ENCODE measurements around the gene XRCC4. TPM values are rescaled to one million over a fixed set of nuclear protein-coding genes. Genes with fewer than 3 reads are reported as not detected.

The XRCC4 gene
- total and polyA plus RNA-seq, 4 donors = 2.3 to 4.9 (median 3.0) TPM

DNA sequence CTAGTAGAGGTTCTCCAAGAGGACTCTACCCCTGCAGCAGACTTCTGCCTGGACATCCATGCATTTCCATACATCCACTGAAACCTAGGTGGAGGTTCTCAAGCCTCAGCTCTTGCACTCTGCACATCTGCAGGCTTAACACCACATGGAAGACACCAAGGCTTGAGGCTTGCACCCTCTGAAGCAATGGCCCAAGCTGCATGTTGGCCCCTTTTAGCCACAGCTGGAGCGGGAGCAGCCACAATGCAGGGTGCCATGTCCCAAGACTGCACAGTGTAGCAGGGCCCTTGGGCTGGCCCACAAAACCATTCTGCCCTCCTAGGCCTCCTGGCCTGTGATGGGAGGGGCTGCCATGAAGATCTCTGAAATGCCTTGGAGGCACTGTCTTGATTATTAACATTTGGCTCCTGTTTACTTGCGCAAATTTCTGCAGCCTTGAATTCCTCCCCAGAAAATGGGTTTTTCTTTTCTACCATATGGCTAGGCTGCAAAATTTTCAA, 271.0 kb downstream of the XRCC4 start:
- Histone ChIP-seq H3K9ac (ENCODE audit: low read depth in 1 of 2, low read length in 2 of 2) (no peak overlapping the region), H3K4me1 (ENCODE audit: control insufficient read depth in 4 of 4, insufficient read depth in 4 of 4, low read length in 3 of 4) (no peaks in the 10 kb centered on the region), H3K4me3 (ENCODE audit: low read depth in 1 of 3, low read length in 3 of 3) (no peak overlapping the region), H3K27me3 (ENCODE audit: control insufficient read depth in 4 of 4, insufficient read depth in 4 of 4, low read length in 3 of 4) (no peaks in the 10 kb centered on the region), H3K36me3 (ENCODE audit: control insufficient read depth in 4 of 4, insufficient read depth in 3 of 4, low read depth in 1 of 4, low read length in 3 of 4) (no peaks in the 10 kb centered on the region), H3K9me3 (ENCODE audit: control insufficient read depth in 4 of 4, low read length in 3 of 4) (peaks cover 3 to 8% (median 5%) of the 10 kb centered on the region in 4 donors), H3K27ac (ENCODE audit: low read depth in 1 of 2, low read length in 2 of 2) (no peak overlapping the region)
- 99% methylated on average over 2 of the region's 2 CpGs for WGBS
- no peak for DNase-seq (ENCODE audit: low spot score)
- TF ChIP-seq, protein P1, sequence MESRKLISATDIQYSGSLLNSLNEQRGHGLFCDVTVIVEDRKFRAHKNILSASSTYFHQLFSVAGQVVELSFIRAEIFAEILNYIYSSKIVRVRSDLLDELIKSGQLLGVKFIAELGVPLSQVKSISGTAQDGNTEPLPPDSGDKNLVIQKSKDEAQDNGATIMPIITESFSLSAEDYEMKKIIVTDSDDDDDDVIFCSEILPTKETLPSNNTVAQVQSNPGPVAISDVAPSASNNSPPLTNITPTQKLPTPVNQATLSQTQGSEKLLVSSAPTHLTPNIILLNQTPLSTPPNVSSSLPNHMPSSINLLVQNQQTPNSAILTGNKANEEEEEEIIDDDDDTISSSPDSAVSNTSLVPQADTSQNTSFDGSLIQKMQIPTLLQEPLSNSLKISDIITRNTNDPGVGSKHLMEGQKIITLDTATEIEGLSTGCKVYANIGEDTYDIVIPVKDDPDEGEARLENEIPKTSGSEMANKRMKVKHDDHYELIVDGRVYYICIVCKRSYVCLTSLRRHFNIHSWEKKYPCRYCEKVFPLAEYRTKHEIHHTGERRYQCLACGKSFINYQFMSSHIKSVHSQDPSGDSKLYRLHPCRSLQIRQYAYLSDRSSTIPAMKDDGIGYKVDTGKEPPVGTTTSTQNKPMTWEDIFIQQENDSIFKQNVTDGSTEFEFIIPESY (IDR thresholded peaks at IDR 0.05) = no peak
- TF ChIP-seq GABPA (IDR thresholded peaks at IDR 0.05 in 1 of 2, conservative IDR thresholded peaks at IDR 0.05 in 1 of 2) (no peak), EGR1 (IDR thresholded peaks at IDR 0.05; ENCODE audit: low read depth in 2 of 2) (no peak), FOXA1 (IDR thresholded peaks at IDR 0.05) (no peak), JUND (IDR thresholded peaks at IDR 0.05) (no peak), RXRA (IDR thresholded peaks at IDR 0.05) (no peak)
- TF ChIP-seq, protein P2, sequence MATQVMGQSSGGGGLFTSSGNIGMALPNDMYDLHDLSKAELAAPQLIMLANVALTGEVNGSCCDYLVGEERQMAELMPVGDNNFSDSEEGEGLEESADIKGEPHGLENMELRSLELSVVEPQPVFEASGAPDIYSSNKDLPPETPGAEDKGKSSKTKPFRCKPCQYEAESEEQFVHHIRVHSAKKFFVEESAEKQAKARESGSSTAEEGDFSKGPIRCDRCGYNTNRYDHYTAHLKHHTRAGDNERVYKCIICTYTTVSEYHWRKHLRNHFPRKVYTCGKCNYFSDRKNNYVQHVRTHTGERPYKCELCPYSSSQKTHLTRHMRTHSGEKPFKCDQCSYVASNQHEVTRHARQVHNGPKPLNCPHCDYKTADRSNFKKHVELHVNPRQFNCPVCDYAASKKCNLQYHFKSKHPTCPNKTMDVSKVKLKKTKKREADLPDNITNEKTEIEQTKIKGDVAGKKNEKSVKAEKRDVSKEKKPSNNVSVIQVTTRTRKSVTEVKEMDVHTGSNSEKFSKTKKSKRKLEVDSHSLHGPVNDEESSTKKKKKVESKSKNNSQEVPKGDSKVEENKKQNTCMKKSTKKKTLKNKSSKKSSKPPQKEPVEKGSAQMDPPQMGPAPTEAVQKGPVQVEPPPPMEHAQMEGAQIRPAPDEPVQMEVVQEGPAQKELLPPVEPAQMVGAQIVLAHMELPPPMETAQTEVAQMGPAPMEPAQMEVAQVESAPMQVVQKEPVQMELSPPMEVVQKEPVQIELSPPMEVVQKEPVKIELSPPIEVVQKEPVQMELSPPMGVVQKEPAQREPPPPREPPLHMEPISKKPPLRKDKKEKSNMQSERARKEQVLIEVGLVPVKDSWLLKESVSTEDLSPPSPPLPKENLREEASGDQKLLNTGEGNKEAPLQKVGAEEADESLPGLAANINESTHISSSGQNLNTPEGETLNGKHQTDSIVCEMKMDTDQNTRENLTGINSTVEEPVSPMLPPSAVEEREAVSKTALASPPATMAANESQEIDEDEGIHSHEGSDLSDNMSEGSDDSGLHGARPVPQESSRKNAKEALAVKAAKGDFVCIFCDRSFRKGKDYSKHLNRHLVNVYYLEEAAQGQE (IDR thresholded peaks at IDR 0.05) = no peak
- TF ChIP-seq, protein P3, sequence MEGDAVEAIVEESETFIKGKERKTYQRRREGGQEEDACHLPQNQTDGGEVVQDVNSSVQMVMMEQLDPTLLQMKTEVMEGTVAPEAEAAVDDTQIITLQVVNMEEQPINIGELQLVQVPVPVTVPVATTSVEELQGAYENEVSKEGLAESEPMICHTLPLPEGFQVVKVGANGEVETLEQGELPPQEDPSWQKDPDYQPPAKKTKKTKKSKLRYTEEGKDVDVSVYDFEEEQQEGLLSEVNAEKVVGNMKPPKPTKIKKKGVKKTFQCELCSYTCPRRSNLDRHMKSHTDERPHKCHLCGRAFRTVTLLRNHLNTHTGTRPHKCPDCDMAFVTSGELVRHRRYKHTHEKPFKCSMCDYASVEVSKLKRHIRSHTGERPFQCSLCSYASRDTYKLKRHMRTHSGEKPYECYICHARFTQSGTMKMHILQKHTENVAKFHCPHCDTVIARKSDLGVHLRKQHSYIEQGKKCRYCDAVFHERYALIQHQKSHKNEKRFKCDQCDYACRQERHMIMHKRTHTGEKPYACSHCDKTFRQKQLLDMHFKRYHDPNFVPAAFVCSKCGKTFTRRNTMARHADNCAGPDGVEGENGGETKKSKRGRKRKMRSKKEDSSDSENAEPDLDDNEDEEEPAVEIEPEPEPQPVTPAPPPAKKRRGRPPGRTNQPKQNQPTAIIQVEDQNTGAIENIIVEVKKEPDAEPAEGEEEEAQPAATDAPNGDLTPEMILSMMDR (IDR thresholded peaks at IDR 0.05; ENCODE audit: low read depth, low read length, missing input control) = no peak

DNA sequence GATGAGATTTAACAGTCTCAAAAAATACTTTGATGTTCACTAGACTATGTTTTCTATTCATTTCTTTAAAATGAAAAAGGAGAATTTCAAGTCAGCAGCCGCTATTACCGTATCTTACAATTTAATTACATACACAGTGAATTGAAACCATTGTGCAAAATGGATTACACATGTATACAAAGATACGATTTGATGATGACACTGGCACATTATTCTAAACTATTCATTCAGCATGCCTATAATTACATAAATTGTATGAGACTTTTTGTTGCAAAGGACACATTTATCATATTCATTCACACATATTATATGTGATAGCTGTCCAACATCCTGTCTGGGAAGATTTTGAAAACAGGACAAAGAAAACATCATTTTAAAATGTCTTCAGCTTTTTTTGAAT, 275.9 kb downstream of the XRCC4 start:
- no peaks in the 10 kb centered on the region for H3K27me3 ChIP-seq (ENCODE audit: control insufficient read depth in 4 of 4, insufficient read depth in 4 of 4, low read length in 3 of 4)
- no peak for DNase-seq (ENCODE audit: low spot score)
- no peaks in the 10 kb centered on the region for H3K36me3 ChIP-seq (ENCODE audit: control insufficient read depth in 4 of 4, insufficient read depth in 3 of 4, low read depth in 1 of 4, low read length in 3 of 4)
- H3K9me3 ChIP-seq (ENCODE audit: control insufficient read depth in 4 of 4, low read length in 3 of 4) = peaks cover under 1 to 4% (median 2%) of the 10 kb centered on the region in 4 donors
- H3K9ac ChIP-seq (ENCODE audit: low read depth in 1 of 2, low read length in 2 of 2) = no peak overlapping the region
- H3K4me1 ChIP-seq (ENCODE audit: control insufficient read depth in 4 of 4, insufficient read depth in 4 of 4, low read length in 3 of 4) = no peaks in the 10 kb centered on the region
- H3K4me3 ChIP-seq (ENCODE audit: low read depth in 1 of 3, low read length in 3 of 3) = no peak overlapping the region
- 93% methylated on average over 3 of the region's 3 CpGs for WGBS
- no peak overlapping the region for H3K27ac ChIP-seq (ENCODE audit: low read depth in 1 of 2, low read length in 2 of 2)
- TF ChIP-seq FOXA2 (IDR thresholded peaks at IDR 0.05) (no peak), JUND (IDR thresholded peaks at IDR 0.05) (no peak), GABPA (IDR thresholded peaks at IDR 0.05 in 1 of 2, conservative IDR thresholded peaks at IDR 0.05 in 1 of 2) (no peak), TAF1 (conservative IDR thresholded peaks at IDR 0.05) (no peak), SP1 (IDR thresholded peaks at IDR 0.05) (no peak)
- TF ChIP-seq, protein P1 (IDR thresholded peaks at IDR 0.05) = no peak
- TF ChIP-seq, protein P4, sequence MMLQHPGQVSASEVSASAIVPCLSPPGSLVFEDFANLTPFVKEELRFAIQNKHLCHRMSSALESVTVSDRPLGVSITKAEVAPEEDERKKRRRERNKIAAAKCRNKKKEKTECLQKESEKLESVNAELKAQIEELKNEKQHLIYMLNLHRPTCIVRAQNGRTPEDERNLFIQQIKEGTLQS (IDR thresholded peaks at IDR 0.05) = no peak
- TF ChIP-seq, protein P3 (IDR thresholded peaks at IDR 0.05; ENCODE audit: low read depth, low read length, missing input control) = no peak
- TF ChIP-seq, protein P5, sequence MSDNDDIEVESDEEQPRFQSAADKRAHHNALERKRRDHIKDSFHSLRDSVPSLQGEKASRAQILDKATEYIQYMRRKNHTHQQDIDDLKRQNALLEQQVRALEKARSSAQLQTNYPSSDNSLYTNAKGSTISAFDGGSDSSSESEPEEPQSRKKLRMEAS (IDR thresholded peaks at IDR 0.05) = no peak
